H9 (cell line): ENCODE data around the gene RERE. TPM values are rescaled to one million over a fixed set of nuclear protein-coding genes. Genes with fewer than 3 reads are reported as not detected.

ENCODE experiments used
- DNase-seq: peaks from one replicate; pipeline ENCODE4 v3.0.0-alpha.2; 2017
- H2AFZ ChIP-seq: one replicate; pipeline ENCODE4 v1.6.1; 2013; ENCODE audit warnings: mild to moderate bottlenecking, low read length, control low read depth, moderate library complexity
- H2AK5ac ChIP-seq: 2 replicates; pipeline ENCODE4 v1.6.1; 2013; ENCODE audit warnings: low read length, control low read depth, mixed read lengths; ENCODE audit not compliant: insufficient read length
- H2BK120ac ChIP-seq: one replicate; pipeline ENCODE4 v1.6.1; 2013; ENCODE audit warnings: low read depth, mild to moderate bottlenecking, low read length, control low read depth, inconsistent platforms; ENCODE audit not compliant: poor library complexity, severe bottlenecking
- H2BK12ac ChIP-seq: 2 replicates; pipeline ENCODE4 v1.6.1; 2013; ENCODE audit warnings: low read length, control low read depth, mixed read lengths, low read depth; ENCODE audit not compliant: insufficient read length
- H2BK15ac ChIP-seq: 2 replicates; pipeline ENCODE4 v1.6.1; 2013; ENCODE audit warnings: low read depth, low read length, control low read depth
- H2BK20ac ChIP-seq: one replicate; pipeline ENCODE4 v1.6.1; 2013; ENCODE audit warnings: low read depth, mild to moderate bottlenecking, low read length, control low read depth, inconsistent platforms; ENCODE audit not compliant: poor library complexity, severe bottlenecking
- H2BK5ac ChIP-seq: 2 replicates; pipeline ENCODE4 v1.6.1; 2013; ENCODE audit warnings: low read length, control low read depth, mixed read lengths; ENCODE audit not compliant: insufficient read length
- H3K14ac ChIP-seq: 2 replicates; pipeline ENCODE4 v1.6.1; 2013; ENCODE audit warnings: low read length, control low read depth; ENCODE audit not compliant: insufficient read depth
- H3K18ac ChIP-seq: 2 replicates; pipeline ENCODE4 v1.6.1; 2013; ENCODE audit warnings: low read depth, mild to moderate bottlenecking, mixed read lengths, low read length, control low read depth; ENCODE audit not compliant: insufficient read length
- H3K23ac ChIP-seq: 2 replicates; pipeline ENCODE4 v1.6.1; 2013; ENCODE audit warnings: low read length, control low read depth, mixed read lengths, low read depth; ENCODE audit not compliant: insufficient read length
- H3K23me2 ChIP-seq: 2 replicates; pipeline ENCODE4 v1.6.1; 2013; ENCODE audit warnings: low read depth, mild to moderate bottlenecking, mixed read lengths, low read length, control low read depth; ENCODE audit not compliant: insufficient read length, poor library complexity, severe bottlenecking
- H3K27ac ChIP-seq: 2 replicates; pipeline ENCODE4 v1.5.1; 2013; ENCODE audit warnings: low read length, control low read depth, mixed read lengths, low read depth; ENCODE audit not compliant: insufficient read length
- H3K27me3 ChIP-seq: 2 replicates; pipeline ENCODE4 v1.6.1; 2013; ENCODE audit warnings: low read length, control low read depth, inconsistent platforms; ENCODE audit not compliant: insufficient read depth
- H3K4ac ChIP-seq: 2 replicates; pipeline ENCODE4 v1.6.1; 2013; ENCODE audit warnings: low read depth, mild to moderate bottlenecking, control low read depth, inconsistent platforms, low read length, moderate library complexity
- H3K4me1 ChIP-seq: 2 replicates; pipeline ENCODE4 v1.6.1; 2013; ENCODE audit warnings: low read length, control low read depth, inconsistent platforms; ENCODE audit not compliant: insufficient read depth
- H3K4me2 ChIP-seq: 2 replicates; pipeline ENCODE4 v1.6.1; 2013; ENCODE audit warnings: low read length, control low read depth, mixed read lengths; ENCODE audit not compliant: insufficient read length, insufficient read depth
- H3K56ac ChIP-seq: 2 replicates; pipeline ENCODE4 v1.6.1; 2013; ENCODE audit warnings: low read depth, mild to moderate bottlenecking, mixed read lengths, low read length, control low read depth; ENCODE audit not compliant: insufficient read length
- H3K79me1 ChIP-seq: 2 replicates; pipeline ENCODE4 v1.6.1; 2013; ENCODE audit warnings: low read depth, mild to moderate bottlenecking, moderate library complexity, low read length, control low read depth, inconsistent platforms; ENCODE audit not compliant: insufficient read depth, poor library complexity, severe bottlenecking
- H3K79me2 ChIP-seq: 2 replicates; pipeline ENCODE4 v1.6.1; 2013; ENCODE audit warnings: low read length, control low read depth, inconsistent platforms; ENCODE audit not compliant: insufficient read depth
- H3K9ac ChIP-seq: 2 replicates; pipeline ENCODE4 v1.6.1; 2013; ENCODE audit warnings: low read length, control low read depth, mixed read lengths; ENCODE audit not compliant: insufficient read length; ENCODE audit errors: extremely low read depth
- H3K9me3 ChIP-seq: one replicate; pipeline ENCODE4 v1.6.1; 2013; ENCODE audit warnings: low read depth, low read length, inconsistent platforms; ENCODE audit not compliant: control insufficient read depth
- H3T11ph ChIP-seq: one replicate; pipeline ENCODE4 v1.6.1; 2013; ENCODE audit warnings: mild to moderate bottlenecking, low read length, control low read depth, inconsistent platforms
- H4K20me1 ChIP-seq: one replicate; pipeline ENCODE4 v1.6.1; 2013; ENCODE audit not compliant: control insufficient read depth, insufficient read length, insufficient read depth
- H4K5ac ChIP-seq: 2 replicates; pipeline ENCODE4 v1.6.1; 2013; ENCODE audit warnings: low read depth, mild to moderate bottlenecking, mixed read lengths, low read length, control low read depth; ENCODE audit not compliant: insufficient read length
- H4K8ac ChIP-seq: replicated peaks from 2 replicates; pipeline ENCODE4 v1.6.1; 2013; ENCODE audit warnings: low read length, control low read depth, mixed read lengths, low read depth; ENCODE audit not compliant: insufficient read length
- H4K91ac ChIP-seq: 2 replicates; pipeline ENCODE4 v1.6.1; 2013; ENCODE audit warnings: low read depth, mild to moderate bottlenecking, moderate library complexity, mixed read lengths, low read length, control low read depth; ENCODE audit not compliant: insufficient read length
- H3K27ac Mint-ChIP-seq, 3 experiments: 2 replicates in 2 of 3; 3 replicates in 1 of 3; pipeline ENCODE4 v1.8.0; 2020 to 2021; ENCODE audit warnings: mixed read lengths in 3 of 3, mild to moderate bottlenecking in 1 of 3, moderate library complexity in 1 of 3
- H3K27me3 Mint-ChIP-seq: 2 replicates; pipeline ENCODE4 v1.8.0; 2021; ENCODE audit warnings: low read depth, mild to moderate bottlenecking, moderate library complexity, mixed read lengths
- H3K36me3 Mint-ChIP-seq, 3 experiments: 2 replicates in 2 of 3; 3 replicates in 1 of 3; pipeline ENCODE4 v1.8.0; 2020 to 2021; ENCODE audit warnings: low read depth in 3 of 3, mixed read lengths in 3 of 3; ENCODE audit not compliant: insufficient read depth in 1 of 3
- H3K4me1 Mint-ChIP-seq, 2 experiments: 2 replicates each; pipeline ENCODE4 v1.8.0; 2020; ENCODE audit warnings: mixed read lengths in 2 of 2
- H3K4me3 Mint-ChIP-seq, 2 experiments: 2 replicates in 1 of 2; 3 replicates in 1 of 2; pipeline ENCODE4 v1.8.0; 2020 to 2021; ENCODE audit warnings: mild to moderate bottlenecking in 2 of 2, mixed read lengths in 2 of 2, moderate library complexity in 1 of 2
- H3K9me3 Mint-ChIP-seq, 2 experiments: 2 replicates in 1 of 2; 3 replicates in 1 of 2; pipeline ENCODE4 v1.8.0; 2020; ENCODE audit warnings: mild to moderate bottlenecking in 2 of 2, mixed read lengths in 2 of 2, moderate library complexity in 1 of 2
- WGBS: extraction: QIAGEN DNeasy Blood & Tissue Kit; methylation state at CpG from one replicate; pipeline ENCODE4 v1.1.7; 2013; ENCODE audit warnings: missing lambda C conversion rate, low lambda C conversion rate, mixed read lengths; ENCODE audit not compliant: insufficient read length; ENCODE audit errors: extremely low coverage; 5-methylcytosine and 5-hydroxymethylcytosine counted together
- total RNA-seq: library from RNA; stranded (reverse); gene quantifications from 2 replicates; pipeline ENCODE4 v1.2.1, GENCODE V29; 2021
- TF ChIP-seq, protein P1 (sequence below): fragments of 200-600 bp; sonication (generic); conservative IDR thresholded peaks from 3 replicates; pipeline ENCODE4 v1.8.0; 2021; ENCODE audit warnings: antibody characterized with exemption, mild to moderate bottlenecking

Gene RERE
- total RNA-seq, 1 experiment from 2014 or later: 103 TPM

DNA sequence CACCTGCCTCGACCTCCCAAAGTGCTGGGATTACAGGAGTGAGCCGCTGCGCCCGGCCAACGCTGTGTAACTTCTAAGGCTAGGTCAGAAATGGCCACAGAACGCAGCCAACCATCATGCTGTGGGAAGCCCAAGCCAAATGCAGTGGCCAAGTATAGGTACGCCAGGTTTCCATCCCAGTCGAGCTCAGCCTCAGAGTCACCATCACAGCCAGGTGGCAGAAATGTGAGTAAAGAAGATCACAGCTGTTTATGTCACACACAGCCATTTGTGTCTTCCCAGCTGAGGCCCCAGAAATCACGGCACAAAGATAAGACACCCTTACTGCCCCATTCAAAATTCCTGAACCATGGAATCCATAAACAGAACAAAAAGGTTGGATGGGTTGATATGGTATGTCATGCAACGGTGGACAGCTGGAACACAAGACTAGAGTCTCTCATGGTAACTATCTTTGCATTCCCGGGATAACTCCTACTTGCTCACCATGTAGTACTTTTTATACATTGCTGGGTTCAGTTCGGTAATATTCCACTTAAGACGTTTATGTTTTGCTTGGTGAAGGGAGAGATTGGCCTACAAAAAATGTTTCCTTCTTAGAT, 415.2 kb downstream of the RERE start:
- no peak for DNase-seq
- Histone ChIP-seq H3K4ac (no peak overlapping the region), H3K4me2 (no peak overlapping the region), H4K5ac (no peak overlapping the region), H3K4me1 (peaks cover 7% of the 10 kb centered on the region; the same call in 1 of the 2 replicates), H3K14ac (no peak overlapping the region), H2BK20ac (no peak overlapping the region), H2BK12ac (no peak overlapping the region), H3K79me2 (peaks cover 5% of the 10 kb centered on the region; the same call in 1 of the 2 replicates), H3K79me1 (peaks cover 4% of the 10 kb centered on the region), H4K8ac (no peak overlapping the region), H3K9me3 (no peaks in the 10 kb centered on the region), H2BK120ac (no peak overlapping the region), H3K23ac (no peak overlapping the region), H3K23me2 (no peaks in the 10 kb centered on the region), H2BK5ac (no peak overlapping the region), H2AK5ac (no peak overlapping the region), H4K91ac (no peak overlapping the region), H3K27ac (no peak overlapping the region), H4K20me1 (no peaks in the 10 kb centered on the region), H3T11ph (no peak overlapping the region), H3K56ac (no peak overlapping the region), H3K18ac (no peak overlapping the region), H2AFZ (no peak overlapping the region), H3K9ac (no peak overlapping the region), H2BK15ac (no peak overlapping the region), H3K27me3 (no peaks in the 10 kb centered on the region)
- Mint-ChIP-seq H3K27me3 (no peaks in the 10 kb centered on the region), H3K4me3 (no peak overlapping the region), H3K9me3 (no peaks in the 10 kb centered on the region), H3K4me1 (peaks cover 21 to 26% of the 10 kb centered on the region in 2 experiments), H3K36me3 (peaks cover 24 to 32% (median 31%) of the 10 kb centered on the region in 3 experiments), H3K27ac (no peak overlapping the region)
- WGBS: no CpG with 5 or more reads among the region's 13 CpGs
- TF ChIP-seq, protein P1, sequence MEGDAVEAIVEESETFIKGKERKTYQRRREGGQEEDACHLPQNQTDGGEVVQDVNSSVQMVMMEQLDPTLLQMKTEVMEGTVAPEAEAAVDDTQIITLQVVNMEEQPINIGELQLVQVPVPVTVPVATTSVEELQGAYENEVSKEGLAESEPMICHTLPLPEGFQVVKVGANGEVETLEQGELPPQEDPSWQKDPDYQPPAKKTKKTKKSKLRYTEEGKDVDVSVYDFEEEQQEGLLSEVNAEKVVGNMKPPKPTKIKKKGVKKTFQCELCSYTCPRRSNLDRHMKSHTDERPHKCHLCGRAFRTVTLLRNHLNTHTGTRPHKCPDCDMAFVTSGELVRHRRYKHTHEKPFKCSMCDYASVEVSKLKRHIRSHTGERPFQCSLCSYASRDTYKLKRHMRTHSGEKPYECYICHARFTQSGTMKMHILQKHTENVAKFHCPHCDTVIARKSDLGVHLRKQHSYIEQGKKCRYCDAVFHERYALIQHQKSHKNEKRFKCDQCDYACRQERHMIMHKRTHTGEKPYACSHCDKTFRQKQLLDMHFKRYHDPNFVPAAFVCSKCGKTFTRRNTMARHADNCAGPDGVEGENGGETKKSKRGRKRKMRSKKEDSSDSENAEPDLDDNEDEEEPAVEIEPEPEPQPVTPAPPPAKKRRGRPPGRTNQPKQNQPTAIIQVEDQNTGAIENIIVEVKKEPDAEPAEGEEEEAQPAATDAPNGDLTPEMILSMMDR: no peak
